GM21423 (cell line): ENCODE data around the gene RNGTT.
"Not testable (repeated sequence)": the region's sequence is repeated elsewhere in the genome, so short reads cannot be mapped to it uniquely, and the experiment has no call there.

Experiments
- ATAC-seq: cut with Tn5 transposase; IDR thresholded peaks from one replicate; pipeline ENCODE4 v1.9.1; 2021; ENCODE audit warnings: mild to moderate bottlenecking, moderate library complexity; ENCODE audit not compliant: unreplicated experiment

The RNGTT gene

DNA sequence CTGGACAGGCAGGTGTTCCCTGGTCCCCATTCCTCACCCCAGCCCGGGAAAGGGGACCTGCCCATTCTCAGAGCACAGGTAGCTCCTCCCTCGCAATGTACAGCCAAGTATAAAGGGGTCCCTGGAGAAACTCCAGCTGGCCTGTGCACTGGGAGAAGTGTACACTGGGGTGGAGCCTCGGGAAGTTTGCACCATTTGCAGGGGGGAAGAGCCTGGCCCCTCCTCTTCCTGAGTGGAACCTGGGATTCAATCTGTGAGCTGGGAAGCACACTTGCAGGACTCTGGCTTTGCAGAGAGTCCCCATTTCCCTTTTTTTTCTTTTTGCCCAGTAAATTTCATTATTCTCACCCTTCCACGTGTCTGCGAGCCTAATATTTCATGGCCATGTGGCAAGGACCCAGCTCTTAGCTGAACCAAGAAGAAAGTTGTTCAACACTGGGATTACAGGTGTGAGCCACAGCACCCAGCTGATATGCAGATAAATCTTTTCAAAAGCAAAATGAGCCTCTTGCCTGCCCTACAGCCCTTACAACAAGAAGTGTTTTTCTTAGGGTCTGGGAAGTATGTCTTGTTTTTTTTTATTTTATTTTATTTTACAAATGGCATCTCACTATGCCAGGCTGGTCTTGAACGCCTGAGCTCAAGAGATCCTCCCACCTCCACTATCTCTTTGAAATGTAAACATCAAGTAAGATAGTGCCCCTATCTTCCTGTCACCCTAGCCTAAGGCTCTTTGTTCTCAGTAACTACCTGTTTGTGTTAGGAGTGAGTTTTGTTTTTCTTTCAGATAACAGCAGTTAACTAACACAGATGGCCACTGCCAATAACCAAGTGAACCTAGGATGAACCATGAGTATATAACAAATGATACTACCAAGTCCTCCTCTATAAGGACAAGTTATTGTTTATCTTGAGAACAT lies 9.3 kb upstream of the RNGTT start:
- no peak for ATAC-seq

DNA sequence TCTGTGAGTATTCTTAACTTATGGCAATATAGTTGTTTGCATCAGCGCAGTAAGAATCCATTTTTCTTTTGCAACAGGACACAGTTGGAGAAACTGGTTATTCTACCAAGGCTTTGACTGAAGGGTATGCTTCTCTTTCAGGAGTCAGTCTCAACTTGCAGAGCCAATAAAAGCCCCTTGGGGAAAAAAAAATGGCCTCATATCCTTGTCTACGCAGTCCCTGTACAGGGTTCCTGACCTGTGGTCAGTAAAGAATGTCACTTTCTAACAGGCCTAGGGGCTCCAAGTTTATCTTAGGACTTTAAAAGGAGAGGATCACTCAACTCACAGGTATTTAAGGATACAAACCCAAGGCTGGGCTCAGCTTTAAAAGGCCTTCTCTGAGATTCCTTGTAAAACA lies 6.9 kb upstream of the RNGTT start:
- ATAC-seq, result no peak

DNA sequence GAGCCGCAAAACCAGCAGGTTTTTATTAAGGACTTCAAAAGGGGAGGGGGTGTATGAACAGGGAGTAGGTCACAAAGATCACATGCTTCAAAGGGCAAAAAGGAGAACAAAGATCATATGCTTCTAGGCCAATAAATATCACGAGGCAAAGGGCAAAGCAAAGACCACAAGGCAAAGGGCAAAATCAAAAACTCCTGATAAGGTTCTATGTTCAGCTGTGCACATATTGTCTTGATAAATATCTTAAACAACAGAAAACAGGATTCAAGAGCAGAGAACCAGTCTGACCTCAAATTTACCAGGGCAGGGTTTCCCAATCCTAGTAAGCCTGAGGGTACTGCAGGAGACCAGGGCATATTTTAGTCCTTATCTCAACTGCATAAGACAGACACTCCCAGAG lies 5.8 kb upstream of the RNGTT start:
- ATAC-seq, result not testable (repeated sequence)

DNA sequence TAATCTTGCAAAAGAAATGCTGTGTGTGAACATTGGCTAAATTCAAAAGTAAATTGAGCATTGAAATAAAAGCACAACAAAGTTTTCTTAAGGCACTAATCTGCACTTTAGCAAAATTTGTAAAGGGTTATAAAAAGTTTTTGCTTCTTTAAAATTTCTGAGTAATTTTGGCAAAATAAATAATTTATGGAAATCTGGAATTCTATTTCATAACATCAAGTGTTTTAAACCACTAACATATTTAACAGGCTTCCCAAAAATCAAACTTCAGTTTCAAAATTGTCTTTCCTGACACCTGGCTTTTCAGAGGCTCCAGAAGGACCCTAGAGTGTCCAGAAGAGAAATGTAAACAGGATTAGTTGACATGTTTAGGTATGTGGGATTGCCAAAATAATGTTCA lies 4.5 kb upstream of the RNGTT start:
- no peak for ATAC-seq

DNA sequence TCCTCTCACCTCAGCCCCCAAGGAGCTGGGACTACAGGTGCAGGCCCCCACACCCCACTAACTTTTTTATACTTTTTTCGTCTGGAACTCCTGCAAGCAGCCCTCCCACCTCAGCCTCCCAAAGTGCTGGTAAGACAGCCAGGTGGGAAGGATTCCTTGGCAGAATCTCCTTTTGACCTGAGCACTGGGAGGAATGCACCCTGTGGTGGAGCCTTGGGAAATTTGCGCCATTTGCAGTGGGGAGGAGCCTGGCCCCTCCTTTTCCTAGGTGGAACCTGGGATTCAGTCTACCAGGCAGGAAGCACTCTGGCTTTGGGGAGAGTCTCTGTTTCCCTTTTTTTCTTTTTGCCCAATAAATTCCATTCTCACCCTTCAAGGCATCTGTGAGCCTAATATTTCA lies 2.3 kb upstream of the RNGTT start:
- no peak for ATAC-seq

DNA sequence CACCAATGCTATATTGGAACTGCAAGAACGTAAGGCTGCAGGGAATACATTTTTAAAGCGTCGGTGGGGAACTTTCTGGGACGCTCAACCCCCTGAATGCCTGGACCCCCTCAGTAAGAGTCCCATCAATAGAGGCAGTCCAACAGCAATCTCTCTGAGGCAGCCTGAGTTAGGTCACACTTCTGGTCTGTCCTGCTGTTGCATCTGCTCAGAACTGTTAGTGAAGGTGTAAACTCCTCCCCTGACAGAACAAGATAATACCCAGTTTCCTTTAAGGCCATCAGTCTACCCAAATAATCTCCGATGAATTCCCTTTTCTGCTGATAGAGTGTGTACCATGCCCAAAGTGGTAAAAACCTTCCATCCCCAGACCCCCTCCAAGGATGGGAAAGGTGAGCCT lies 1.1 kb upstream of the RNGTT start:
- ATAC-seq, result no peak

DNA sequence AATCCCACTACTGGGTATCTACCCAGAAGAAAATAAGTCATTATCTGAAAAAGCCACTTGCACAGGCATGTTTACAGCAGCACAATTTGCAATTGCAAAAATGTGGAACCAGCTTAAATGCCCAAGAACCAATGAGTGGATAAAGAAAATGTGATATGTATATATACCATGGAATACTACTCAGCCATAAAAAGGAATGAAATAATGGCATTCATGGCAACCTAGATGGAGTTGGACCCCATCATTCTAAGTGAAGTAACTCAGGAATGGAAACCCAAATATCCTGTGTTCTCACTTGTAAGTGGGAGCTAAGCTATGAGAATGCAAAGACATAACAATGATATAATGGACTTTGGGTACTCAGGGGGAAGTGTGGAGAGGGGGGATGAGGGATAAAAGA lies 4.6 kb downstream of the RNGTT start:
- ATAC-seq, result no peak

DNA sequence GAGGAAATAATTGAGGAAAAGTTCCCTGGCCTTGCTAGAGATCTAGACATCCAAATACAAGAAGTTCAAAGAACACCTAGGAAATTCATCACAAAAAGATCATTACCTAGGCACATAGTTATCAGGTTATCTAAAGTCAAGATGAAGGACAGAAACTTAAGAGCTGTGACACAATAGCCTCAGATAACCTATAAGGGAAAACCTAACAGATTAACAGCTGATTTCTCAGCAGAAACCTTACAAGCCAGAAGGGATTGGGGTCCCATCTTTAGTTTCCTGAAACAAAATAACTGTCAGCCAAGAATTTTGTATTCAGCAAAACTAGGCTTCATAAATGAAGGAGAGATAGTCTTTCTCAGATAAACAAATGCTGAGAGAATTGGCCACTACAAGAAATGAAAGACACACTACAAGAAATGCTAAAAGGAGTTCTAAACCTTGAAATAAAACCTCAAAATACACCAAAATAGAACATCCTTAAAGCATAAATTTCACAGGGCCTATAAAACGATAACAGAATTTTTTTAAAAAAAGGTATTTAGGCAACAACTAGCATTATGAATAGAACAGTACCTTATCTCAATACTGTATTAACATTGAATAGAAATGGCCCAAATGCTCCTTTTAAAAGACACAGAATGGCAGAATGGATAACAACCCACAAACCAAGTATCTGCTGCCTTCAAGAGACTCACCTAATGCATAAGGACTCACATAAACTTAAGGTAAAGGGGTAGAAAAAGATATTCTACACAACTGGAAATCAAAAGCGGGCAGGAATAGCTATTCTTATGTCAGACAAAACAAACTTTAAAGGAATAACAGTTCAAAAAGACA lies 9.7 kb downstream of the RNGTT start:
- no peak for ATAC-seq

DNA sequence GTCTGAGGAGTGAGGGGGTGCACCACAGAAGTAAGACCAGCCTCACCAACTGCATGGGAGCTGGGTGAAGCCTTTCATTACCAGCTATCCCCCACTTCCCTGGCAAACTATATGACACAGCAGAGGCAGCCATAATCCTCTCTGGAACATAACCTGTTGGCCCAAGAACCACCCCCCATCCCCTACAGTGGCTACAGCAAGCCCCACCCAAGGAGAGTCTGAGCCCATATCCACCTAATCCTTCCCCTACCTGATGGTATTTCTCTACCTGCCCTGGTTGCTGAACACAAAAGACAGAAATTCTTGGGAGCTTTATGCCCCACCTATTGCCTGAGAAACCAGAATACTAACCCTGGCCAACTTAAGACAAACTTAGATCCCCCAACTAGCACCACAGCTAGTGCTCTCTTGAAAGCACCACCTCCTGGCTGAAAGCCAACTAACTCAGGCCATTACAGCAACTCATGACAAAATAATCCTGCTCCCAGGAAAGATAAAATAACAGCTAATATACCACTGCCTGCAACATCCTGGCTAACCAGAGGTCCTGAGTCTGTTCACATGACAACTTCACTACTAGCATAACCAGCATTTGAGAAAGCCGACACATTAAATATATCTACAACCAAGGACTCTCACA lies 11.2 kb downstream of the RNGTT start:
- ATAC-seq, result no peak

DNA sequence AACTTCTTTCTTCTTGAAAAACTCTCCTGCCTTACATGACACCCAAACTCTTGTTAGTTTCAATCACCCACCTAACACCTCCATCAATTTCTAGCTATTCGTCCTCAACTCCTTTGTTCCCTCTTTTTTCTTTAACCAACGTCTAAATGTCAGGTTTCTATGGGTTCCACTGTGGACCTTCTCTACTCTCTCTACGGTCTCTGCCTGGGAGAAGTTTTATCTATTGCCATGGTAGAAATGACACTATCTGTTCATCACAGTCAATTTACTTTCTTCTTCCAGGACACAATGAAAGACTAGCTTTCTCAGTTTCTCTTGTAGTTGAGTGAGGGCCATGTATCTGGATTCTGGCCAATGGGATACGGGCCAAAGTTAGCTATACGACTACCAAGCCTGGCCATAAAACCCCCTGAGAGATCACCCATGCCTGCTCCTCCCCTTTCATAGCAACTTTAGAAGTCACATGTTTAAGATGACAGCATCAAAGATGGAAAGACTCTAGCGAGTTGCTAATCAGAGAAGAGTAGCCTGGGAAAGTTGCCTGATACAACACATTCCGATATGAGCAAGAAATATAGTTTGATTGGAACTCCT lies 17.9 kb downstream of the RNGTT start:
- no peak for ATAC-seq

DNA sequence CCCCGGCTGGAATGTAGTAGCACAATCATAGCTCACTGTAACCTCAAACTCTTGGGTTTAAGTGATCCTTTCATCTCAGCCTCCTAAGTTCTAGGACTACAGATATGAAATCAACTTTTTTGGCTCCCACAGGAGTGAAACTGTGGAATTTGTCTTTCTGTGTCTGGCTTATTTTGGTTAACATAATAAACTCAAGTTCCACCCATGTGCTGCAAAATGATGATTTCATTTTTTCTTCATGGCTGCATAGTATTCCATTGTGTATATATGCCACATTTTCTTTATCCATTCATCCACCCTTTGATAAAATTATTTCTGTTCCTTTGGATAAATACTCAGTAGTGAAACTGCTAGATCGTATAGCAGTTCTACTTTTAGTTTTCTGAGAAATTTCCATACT lies 29.9 kb downstream of the RNGTT start:
- no peak for ATAC-seq

DNA sequence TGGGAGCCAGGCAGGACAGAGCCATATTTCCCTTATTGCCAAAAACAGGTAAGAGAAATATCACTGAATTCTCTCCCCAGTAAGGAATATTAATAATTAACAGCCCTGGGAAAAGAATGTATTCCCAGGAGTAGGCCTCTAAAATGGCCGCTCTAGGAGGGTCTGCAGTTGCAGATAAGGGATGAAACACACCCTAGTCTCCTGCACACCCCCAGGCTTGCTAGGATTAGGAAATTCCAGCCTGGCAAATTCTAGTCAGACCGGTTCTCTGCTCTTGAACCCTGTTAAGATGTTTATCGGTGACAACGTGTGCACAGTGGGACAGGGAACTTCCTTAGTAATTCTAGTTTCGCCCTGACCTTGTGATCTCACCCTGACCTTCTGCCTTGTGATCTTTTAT lies 31.4 kb downstream of the RNGTT start:
- ATAC-seq, result not testable (repeated sequence)

DNA sequence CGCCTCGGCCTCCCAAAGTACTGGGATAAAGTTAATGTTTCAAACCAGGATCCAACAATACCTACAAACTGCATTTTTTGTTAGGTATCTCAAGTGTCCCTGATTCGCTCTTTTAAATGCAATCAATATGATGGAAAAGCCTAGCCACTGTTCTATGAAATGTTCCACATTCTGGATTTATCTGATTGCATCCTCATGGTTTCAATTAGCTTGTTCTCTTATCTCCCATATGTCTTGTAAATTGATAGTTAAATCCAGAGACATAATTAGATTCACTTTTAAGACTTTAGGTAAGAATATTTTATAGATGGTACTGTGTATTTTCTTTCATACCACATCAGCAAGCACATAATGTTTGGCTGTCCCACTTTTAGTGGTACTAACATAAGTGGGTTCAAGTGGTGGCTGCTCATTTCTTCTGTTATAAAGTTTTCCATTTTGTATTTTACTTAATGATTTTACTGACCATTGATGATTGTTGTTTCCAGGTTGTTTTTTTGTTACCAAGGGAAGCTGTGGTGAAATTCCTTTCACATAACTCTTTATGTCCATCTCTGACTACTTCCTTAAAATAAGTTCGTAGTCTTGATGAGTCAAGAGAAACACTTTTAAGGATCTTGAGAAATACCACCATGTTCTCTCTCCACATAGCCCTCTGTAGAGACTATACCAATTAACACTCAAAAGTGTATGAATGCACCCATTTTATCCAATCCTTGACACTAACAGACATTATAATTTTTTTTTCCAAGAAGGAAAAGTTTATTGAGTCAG lies 40.5 kb downstream of the RNGTT start:
- ATAC-seq, result no peak

DNA sequence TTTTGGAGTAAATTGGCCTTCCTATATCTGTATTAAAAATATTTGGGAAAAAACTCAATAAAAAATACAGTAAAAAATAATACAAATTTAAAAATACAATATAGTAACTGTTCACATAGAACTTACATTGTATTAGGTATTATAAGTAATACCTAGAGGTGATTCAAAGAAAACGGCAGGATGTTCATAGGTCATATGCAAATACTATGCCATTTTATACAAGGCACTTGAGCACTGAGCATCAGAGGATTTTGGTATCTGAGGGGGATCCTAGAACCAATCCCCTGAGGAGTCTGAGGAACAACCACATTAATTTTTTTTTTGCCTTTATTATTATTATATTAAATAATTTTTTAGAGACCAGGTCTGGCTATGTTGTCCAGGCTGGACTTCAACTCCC lies 41.7 kb downstream of the RNGTT start:
- ATAC-seq, result no peak

DNA sequence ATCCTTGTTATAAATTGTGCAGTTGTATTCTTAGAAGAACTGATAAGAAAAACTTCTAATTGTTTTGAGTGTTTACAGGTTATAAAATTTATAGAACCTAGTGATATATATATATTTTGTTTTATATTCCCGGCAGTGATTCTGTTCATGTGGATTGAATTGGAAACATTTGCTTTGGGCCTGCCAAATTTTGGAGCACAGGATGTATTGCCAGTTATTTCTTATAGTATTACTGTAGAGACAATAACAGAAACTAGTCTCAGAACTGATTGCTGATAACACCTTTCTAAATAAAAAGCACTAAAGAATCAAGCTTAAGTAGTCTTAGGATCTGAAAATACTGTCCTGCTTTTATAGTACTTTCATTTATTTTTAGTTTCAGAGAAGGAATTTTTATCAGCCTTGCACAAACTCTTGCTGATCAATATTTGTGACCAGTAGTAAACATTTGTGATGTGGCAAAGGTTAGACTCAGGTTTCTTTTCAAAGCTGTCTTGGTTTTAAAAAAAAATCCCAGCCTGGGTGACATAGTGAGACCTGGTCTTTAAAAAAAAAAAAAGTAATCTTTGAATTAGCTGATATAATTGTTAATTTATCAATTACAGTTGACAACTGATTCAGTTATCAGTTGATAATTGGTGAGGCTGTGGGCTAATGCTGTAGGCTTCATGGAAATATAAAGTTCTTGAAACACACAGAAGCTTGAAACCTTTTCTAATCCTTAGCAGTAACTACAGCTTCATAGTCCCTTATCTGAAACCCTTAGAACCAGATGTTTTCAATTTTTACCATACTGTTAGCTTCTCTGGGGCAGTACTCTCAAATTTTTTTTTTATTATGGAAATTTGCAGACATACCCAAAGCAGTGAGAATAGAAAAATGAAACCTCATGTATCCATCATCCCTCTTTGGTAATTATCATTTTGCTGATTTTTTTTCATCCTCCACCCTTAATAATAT lies 42.4 kb downstream of the RNGTT start:
- no peak for ATAC-seq

DNA sequence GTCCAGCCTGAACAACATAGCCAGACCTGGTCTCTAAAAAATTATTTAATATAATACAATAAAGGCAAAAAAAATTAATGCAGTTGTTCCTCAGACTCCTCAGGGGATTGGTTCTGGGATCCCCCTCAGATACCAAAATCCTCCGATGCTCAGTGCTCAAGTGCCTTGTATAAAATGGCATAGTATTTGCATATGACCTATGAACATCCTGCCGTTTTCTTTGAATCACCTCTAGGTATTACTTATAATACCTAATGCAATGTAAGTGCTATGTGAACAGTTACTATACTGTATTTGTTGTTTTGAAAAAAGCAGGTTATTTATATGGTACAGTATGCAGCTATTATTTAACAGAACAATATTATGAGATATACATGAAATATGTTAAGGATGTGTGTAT lies 43.3 kb downstream of the RNGTT start:
- no peak for ATAC-seq

DNA sequence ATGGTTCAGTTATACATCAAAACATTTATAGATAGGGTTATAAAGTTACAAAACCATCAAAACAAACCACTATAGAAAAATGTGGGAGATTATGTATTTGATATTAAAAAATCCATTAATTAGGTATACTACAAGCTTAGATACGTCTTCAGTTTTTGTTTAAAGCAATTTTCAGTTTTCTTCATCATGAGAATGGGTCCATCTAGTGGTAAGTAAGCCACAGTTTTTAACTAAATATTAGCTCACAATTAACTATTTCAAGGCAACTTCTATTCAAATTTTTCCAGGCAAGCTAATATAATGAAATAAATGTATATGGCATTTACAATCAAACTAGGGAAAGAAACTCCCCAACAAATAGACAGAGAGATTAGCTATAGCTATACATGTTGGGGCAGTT lies 44.4 kb downstream of the RNGTT start:
- ATAC-seq, result no peak

DNA sequence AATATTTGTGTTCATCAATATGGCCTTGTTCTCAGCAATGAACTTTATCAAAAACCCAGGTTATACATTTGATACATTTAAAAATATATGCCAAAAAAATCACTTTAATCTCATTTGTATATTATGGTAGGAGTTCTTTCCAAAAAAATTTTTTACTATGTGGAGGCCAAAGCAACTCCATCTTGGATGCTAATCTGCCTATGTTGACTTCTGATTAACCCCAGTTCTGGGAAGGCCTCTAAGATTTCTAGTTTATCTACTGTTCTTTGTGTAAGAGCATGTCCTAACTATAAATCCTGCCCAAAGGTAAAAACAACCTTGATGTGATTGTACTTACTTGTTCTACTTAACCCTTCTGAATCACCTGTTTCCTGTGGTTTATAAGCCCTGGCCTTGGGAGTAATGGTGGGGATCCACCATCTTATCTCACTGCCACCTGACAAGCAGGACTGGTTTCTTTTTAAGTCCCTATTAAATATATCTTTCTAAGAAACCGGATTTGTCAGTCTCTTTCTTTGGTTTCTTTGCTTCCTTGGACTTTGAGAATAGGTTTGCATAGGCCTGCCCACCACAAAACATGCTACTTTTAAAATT lies 46.7 kb downstream of the RNGTT start:
- no peak for ATAC-seq
